Ascending aorta (tissue), 2 donors: Measurements from ENCODE around the gene PRC1. TPM values are rescaled to one million over a fixed set of nuclear protein-coding genes. Genes with fewer than 3 reads are reported as not detected.
A peak's percentile ranks its signal among the peaks of the same experiment; 100 is the strongest.

Source experiments
- DNase-seq, 2 donors: peaks; one replicate each; pipeline ENCODE4 v3.0.0-alpha.2; 2019; ENCODE audit warnings: low spot score in 2 of 2
- H3K27ac ChIP-seq, 2 donors: fragments of 200-600 bp; sonication (generic); one replicate each; pipeline ENCODE4 v1.5.1; 2016 to 2017; ENCODE audit warnings: mild to moderate bottlenecking in 1 of 2
- H3K27me3 ChIP-seq: fragments of 200-600 bp; sonication (generic); one replicate; pipeline ENCODE4 v1.5.1; 2017
- H3K36me3 ChIP-seq, 2 donors: fragments of 200-600 bp; sonication (generic); one replicate each; pipeline ENCODE4 v1.5.1; 2016
- H3K4me1 ChIP-seq, 2 donors: fragments of 200-600 bp; sonication (generic); one replicate each; pipeline ENCODE4 v1.5.1; 2016 to 2017; ENCODE audit warnings: mild to moderate bottlenecking in 1 of 2
- H3K4me3 ChIP-seq, 2 donors: fragments of 200-600 bp; sonication (generic); one replicate each; pipeline ENCODE4 v1.5.1; 2016 to 2017; ENCODE audit warnings: mild to moderate bottlenecking in 1 of 2
- H3K9me3 ChIP-seq, 2 donors: fragments of 200-600 bp; sonication (generic); one replicate each; pipeline ENCODE4 v1.5.1; 2016
- CTCF ChIP-seq, 3 experiments: fragments of 200-600 bp in 2 of 3; fragments of 450-650 bp in 1 of 3; sonication (generic) in 2 of 3; IDR thresholded peaks; one replicate each; pipeline ENCODE4 v1.5.1; 2016 to 2019; ENCODE audit warnings: antibody characterized with exemption in 3 of 3, mild to moderate bottlenecking in 1 of 3, moderate library complexity in 1 of 3
- intact Hi-C: fragments of 100-400 bp; cut with DNase I; formaldehyde crosslinking; loops from one replicate; pipeline ENCODE4 v1.15.1; 2023
- total RNA-seq: library from RNA; depleted of rRNA; stranded (reverse); fragments of >200 nt; gene quantifications from one replicate; pipeline ENCODE4 v1.1.0, GENCODE V29; 2016

Gene PRC1
- total RNA-seq, 1 donor from 2014 or later: 29.1 TPM

DNA sequence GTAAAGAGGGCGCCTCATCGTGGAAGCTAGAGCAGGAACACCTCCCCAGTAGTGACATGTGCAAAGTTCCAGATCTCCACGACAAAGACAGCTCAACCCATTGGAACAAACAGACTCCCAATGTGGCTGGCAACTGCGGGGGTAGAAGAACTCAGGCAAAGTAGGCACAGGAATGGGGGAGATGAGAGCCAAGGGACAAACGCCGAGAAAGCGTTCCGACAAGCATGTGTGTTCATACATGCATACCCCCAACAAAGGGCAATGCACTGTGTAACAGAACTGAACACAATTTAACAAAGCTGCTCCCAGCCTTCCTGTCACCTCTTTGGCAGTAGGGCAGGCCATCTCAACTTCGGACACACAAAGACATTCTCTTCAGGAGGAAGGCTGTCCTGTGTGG, 28.1 kb downstream of the PRC1 start:
- DNase-seq: no peak
- TF ChIP-seq CTCF (IDR thresholded peaks at IDR 0.05): no peak
- Histone ChIP-seq H3K36me3 (peaks cover 11 to 13% of the 10 kb centered on the region in 2 donors), H3K9me3 (no peaks in the 10 kb centered on the region), H3K27me3 (no peaks in the 10 kb centered on the region), H3K4me1 (no peaks in the 10 kb centered on the region), H3K27ac (no peak overlapping the region), H3K4me3 (no peak overlapping the region)
- intact Hi-C loops: no loop called here

DNA sequence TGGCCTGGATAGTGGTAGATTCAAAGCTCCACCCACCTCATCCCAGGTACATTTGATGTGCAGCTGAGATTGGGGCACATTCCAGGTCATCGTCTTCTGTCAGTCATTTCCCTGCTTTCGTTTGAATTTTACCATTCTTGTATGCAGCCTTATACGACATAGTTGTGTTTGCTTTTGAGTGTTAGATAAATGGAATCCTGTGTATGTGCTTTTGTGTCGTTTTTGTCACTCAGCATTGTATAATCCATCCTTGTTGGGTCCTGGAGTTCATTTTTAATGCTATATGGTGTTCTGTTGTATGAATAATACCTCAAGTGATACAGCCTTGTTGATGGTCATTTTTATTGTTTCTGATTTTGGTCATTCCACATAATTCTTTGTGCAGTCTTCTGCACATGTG, 32.3 kb downstream of the PRC1 start:
- Histone ChIP-seq H3K36me3 (peaks cover 7 to 11% of the 10 kb centered on the region in 2 donors), H3K27me3 (no peaks in the 10 kb centered on the region), H3K27ac (no peak overlapping the region), H3K4me1 (peaks cover 8 to 32% of the 10 kb centered on the region in 2 donors), H3K9me3 (no peaks in the 10 kb centered on the region), H3K4me3 (no peak overlapping the region)
- no peak for DNase-seq
- intact Hi-C loops: no loop called here
- no peak for TF ChIP-seq CTCF (IDR thresholded peaks at IDR 0.05)

DNA sequence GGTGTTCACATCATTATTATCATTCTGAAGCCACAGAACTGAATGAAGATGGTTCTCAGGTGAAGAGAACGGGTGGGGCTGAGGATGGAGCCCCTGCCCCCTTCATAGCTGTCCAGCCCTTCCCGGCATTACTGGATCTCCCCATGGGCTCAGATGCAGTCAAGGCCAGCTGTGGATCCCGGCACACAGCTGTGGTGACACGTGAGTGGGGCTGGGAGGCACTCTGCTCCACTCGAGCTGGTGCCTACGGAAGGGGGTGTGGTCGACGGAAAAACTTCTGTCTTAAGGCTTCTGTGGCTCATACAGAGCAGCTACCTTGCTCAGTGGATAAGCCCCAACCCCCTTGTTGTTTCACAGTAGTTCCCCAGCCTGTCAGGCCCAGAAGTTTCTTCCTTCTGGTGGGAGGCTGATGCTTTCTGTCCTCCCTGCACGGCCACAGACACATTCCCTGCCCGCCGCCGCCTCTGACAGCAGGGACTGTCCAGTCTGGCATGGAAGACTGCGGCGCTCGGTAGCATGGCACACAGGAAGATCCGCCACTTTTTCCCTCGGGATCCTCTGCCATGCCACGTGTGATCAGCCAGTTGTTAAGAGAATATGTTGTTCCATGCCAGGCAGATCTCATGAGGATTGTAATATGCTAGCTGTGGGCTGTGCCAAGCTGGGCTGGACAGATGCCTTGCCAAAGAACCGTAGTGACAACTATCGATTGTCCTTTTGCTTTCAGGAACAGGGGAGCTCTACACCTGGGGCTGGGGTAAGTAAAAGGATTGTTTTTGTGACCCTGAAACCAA, 33.8 kb downstream of the PRC1 start:
- DNase-seq: no peak

GRCh38 chr15:90959894-90960293, 34.4 kb downstream of the PRC1 start:
- Histone ChIP-seq H3K4me3 (peak overlapping the region in 1 of 2 donors; percentile 51), H3K9me3 (no peaks in the 10 kb centered on the region), H3K4me1 (peaks cover 13 to 44% of the 10 kb centered on the region in 2 donors), H3K36me3 (peaks cover 0 to 7% of the 10 kb centered on the region in 2 donors), H3K27me3 (no peaks in the 10 kb centered on the region), H3K27ac (peak overlapping the region; percentile 83 to 91)
- peak; percentile 61 to 92 for DNase-seq
- no peak for TF ChIP-seq CTCF (IDR thresholded peaks at IDR 0.05)
- intact Hi-C loops: loop anchor here (5.0 kb wide), 1 partner anchor 312 kb away; no protein-coding TSS in a partner anchor

More for the DNA sequence above, 33.8 kb downstream of the PRC1 start:
- H3K4me1 ChIP-seq: peaks cover 9 to 39% of the 10 kb centered on the region in 2 donors
- no peaks in the 10 kb centered on the region for H3K27me3 ChIP-seq
- no peaks in the 10 kb centered on the region for H3K9me3 ChIP-seq
- H3K4me3 ChIP-seq: peak overlapping the region; percentile 7 to 51
- peak overlapping the region; percentile 83 to 91 for H3K27ac ChIP-seq
- intact Hi-C loops: no loop called here
- peaks cover 2 to 7% of the 10 kb centered on the region in 2 donors for H3K36me3 ChIP-seq
- TF ChIP-seq CTCF (IDR thresholded peaks at IDR 0.05): no peak

GRCh38 chr15:90959028-90959595, 35.2 kb downstream of the PRC1 start:
- H3K36me3 ChIP-seq: peaks cover 0 to 4% of the 10 kb centered on the region in 2 donors
- H3K4me1 ChIP-seq: peaks cover 13 to 44% of the 10 kb centered on the region in 2 donors
- no peak overlapping the region for H3K4me3 ChIP-seq
- TF ChIP-seq CTCF (IDR thresholded peaks at IDR 0.05): no peak
- no peaks in the 10 kb centered on the region for H3K9me3 ChIP-seq
- no peaks in the 10 kb centered on the region for H3K27me3 ChIP-seq
- DNase-seq: no peak
- H3K27ac ChIP-seq: peak overlapping the region; percentile 83 to 91
- intact Hi-C loops: loop anchor here (5.0 kb wide), 1 partner anchor 313 kb away; no protein-coding TSS in a partner anchor
